Pancreas (tissue), 10 donors: ENCODE measurements around the gene SPATA2L. TPM values are rescaled to one million over a fixed set of nuclear protein-coding genes. Genes with fewer than 3 reads are reported as not detected.

Experiments used
- ATAC-seq, 4 donors: fragments of 200-7000 bp; cut with Tn5 transposase; one replicate each; pipeline versions ENCODE4 v1.8.0 to v1.9.1; 2020; ENCODE audit warnings: mild to moderate bottlenecking in 4 of 4, moderate library complexity in 4 of 4
- DNase-seq, 6 donors: peaks; one replicate each; pipeline ENCODE4 v3.0.0-alpha.2; 2020
- FAIRE-seq: peaks from 2 replicates; lab custom pipeline; 2012; peaks lifted over from hg19 to GRCh38; lab: Jason Lieb, UNC
- H3K27ac ChIP-seq, 4 donors: fragments of 200-600 bp; sonication (generic); 1 replicate in 3 of 4; 2 replicates in 1 of 4; pipeline versions ENCODE4 v1.5.0 to v1.8.0; 2020
- H3K27me3 ChIP-seq, 4 donors: fragments of 200-600 bp; one replicate each; pipeline ENCODE4 v1.8.0; 2021
- H3K36me3 ChIP-seq, 3 donors: fragments of 200-600 bp; sonication (generic) in 1 of 3; one replicate each; pipeline versions ENCODE4 v1.5.0 to v1.8.0; 2020 to 2021
- H3K4me1 ChIP-seq, 3 donors: fragments of 200-600 bp; one replicate each; pipeline ENCODE4 v1.8.0; 2021
- H3K4me3 ChIP-seq, 4 donors: fragments of 200-600 bp; sonication (generic) in 2 of 4; one replicate each; pipeline versions ENCODE4 v1.5.0 to v1.8.0; 2020 to 2021
- H3K9me3 ChIP-seq, 4 donors: fragments of 200-600 bp; one replicate each; pipeline ENCODE4 v1.8.0; 2021
- CTCF ChIP-seq, 4 donors: fragments of 200-600 bp; sonication (generic) in 3 of 4; IDR thresholded peaks; one replicate each; pipeline versions ENCODE4 v1.5.0 to v1.8.0; 2021; ENCODE audit warnings: antibody characterized with exemption in 4 of 4
- WGBS, 2 donors: extraction: QIAGEN DNeasy Blood & Tissue Kit; methylation state at CpG; one replicate each; pipeline ENCODE4 v1.1.7; 2013; 5-methylcytosine and 5-hydroxymethylcytosine counted together
- intact Hi-C, 3 donors: fragments of 100-400 bp; cut with DNase I; formaldehyde crosslinking; loops; one replicate each; pipeline versions ENCODE4 v1.11.1 to v1.14.2; 2022
- polyA plus RNA-seq, 2 donors: library from polyadenylated mRNA; stranded (reverse); fragments of 200-250 nt; gene quantifications; one replicate each; pipeline ENCODE4 v1.2.3, GENCODE V29; 2013
- total RNA-seq, 6 donors: library from RNA; stranded (reverse); fragmentation: NEBNext Ultra II Directional in 4 of 6; extraction: Animal tissue kit (Norgen Biotek cat#: 25700) in 4 of 6; gene quantifications; one replicate each; pipeline versions ENCODE4 v1.2.1 to v1.2.4, GENCODE V29; 2021 to 2023
- donor health status: healthy with polysubstance abuse.
- donor health status: DM: no; HTN: no; CAD: no; lungs with moderate emphysema.
- donor health status: DM: no; HTN: no; CAD: no.
- donor health status: control.
- donor health status: control.
- donor health status: Bipolar disorder and iron deficiency.
- donor health status: DM: yes; HTN: yes; CAD: no.
- donor health status: DM: no; HTN: no; CAD: no.
- donor health status: DM: no; HTN: no; CAD: no.
- donor health status: DM: yes; HTN: yes; CAD: no.

The SPATA2L gene
- total and polyA plus RNA-seq, 8 donors = 9.2 to 22.3 (median 13.5) TPM

- no peaks in the 10 kb centered on the region for H3K9me3 ChIP-seq
- ATAC-seq = peak in 1 of 4 donors; percentile 10
- FAIRE-seq = no peak
- no peak for DNase-seq
- no peak for TF ChIP-seq CTCF (IDR thresholded peaks at IDR 0.05)
- peak overlapping the region; percentile 21 to 49 (median 34) for H3K4me3 ChIP-seq
- H3K4me1 ChIP-seq = peaks cover 0 to 4% (median 0%) of the 10 kb centered on the region in 3 donors
- no peaks in the 10 kb centered on the region for H3K27me3 ChIP-seq
- WGBS, 2 donors = 27 to 29% methylated on average over 22 of the region's 22 CpGs
- H3K27ac ChIP-seq = no peak overlapping the region
- H3K36me3 ChIP-seq = no peaks in the 10 kb centered on the region
- intact Hi-C loops = loop anchor here in 1 of 3 donors (10.0 kb wide), 1 partner anchor 82 kb away; no protein-coding TSS in a partner anchor
These were observed 10.8 kb upstream of the SPATA2L start for GRCh38 chr16:89712274-89712781.

- intact Hi-C loops = loop anchor here in 1 of 3 donors (10.0 kb wide), 1 partner anchor 83 kb away; no protein-coding TSS in a partner anchor
- DNase-seq (peak in 4 of 6 donors; percentile 62 to 85 (median 74)), ATAC-seq (peak; percentile 70 to 94 (median 83)), FAIRE-seq (no peak)
- 6 to 7% methylated on average over 41 to 48 of the region's 48 CpGs for WGBS, 2 donors
- Histone ChIP-seq H3K36me3 (no peaks in the 10 kb centered on the region), H3K27me3 (no peaks in the 10 kb centered on the region), H3K4me3 (peak overlapping the region; percentile 21 to 49 (median 34)), H3K9me3 (no peaks in the 10 kb centered on the region), H3K27ac (no peak overlapping the region), H3K4me1 (peaks cover 0 to 4% (median 0%) of the 10 kb centered on the region in 3 donors)
- no peak for TF ChIP-seq CTCF (IDR thresholded peaks at IDR 0.05)
These were observed 10.2 kb upstream of the SPATA2L start for GRCh38 chr16:89711601-89712273.

GRCh38 chr16:89710709-89711564 lies 9.4 kb upstream of the SPATA2L start:
- ATAC-seq (peak in 2 of 4 donors; percentile 1 to 7), DNase-seq (peak in 1 of 6 donors; percentile 27), FAIRE-seq (no peak)
- TF ChIP-seq CTCF (IDR thresholded peaks at IDR 0.05) = no peak
- H3K27ac ChIP-seq = no peak overlapping the region
- intact Hi-C loops = loop anchor here in 1 of 3 donors (10.0 kb wide), 1 partner anchor 84 kb away; no protein-coding TSS in a partner anchor
- H3K4me1 ChIP-seq = peaks cover 0 to 4% (median 0%) of the 10 kb centered on the region in 3 donors
- H3K27me3 ChIP-seq = no peaks in the 10 kb centered on the region
- H3K36me3 ChIP-seq = no peaks in the 10 kb centered on the region
- 79 to 83% methylated on average over 47 to 63 of the region's 63 CpGs for WGBS, 2 donors
- no peaks in the 10 kb centered on the region for H3K9me3 ChIP-seq
- H3K4me3 ChIP-seq = peak overlapping the region in 1 of 4 donors; percentile 49

GRCh38 chr16:89709716-89710432 lies 8.4 kb upstream of the SPATA2L start:
- Histone ChIP-seq H3K9me3 (no peaks in the 10 kb centered on the region), H3K27ac (no peak overlapping the region), H3K4me1 (peaks cover 0 to 4% (median 0%) of the 10 kb centered on the region in 3 donors), H3K27me3 (no peaks in the 10 kb centered on the region), H3K36me3 (no peaks in the 10 kb centered on the region), H3K4me3 (no peak overlapping the region)
- intact Hi-C loops = loop anchor here (5.0 to 10.0 kb wide), 2 partner anchors 85 to 87 kb away; no protein-coding TSS in a partner anchor
- TF ChIP-seq CTCF (IDR thresholded peaks at IDR 0.05) = no peak
- no peak for DNase-seq
- no peak for FAIRE-seq
- 89 to 93% methylated on average over 19 of the region's 19 CpGs for WGBS, 2 donors
- ATAC-seq = no peak
